HG03103 (cell line): ENCODE measurements around the gene CCDC169.
"Not testable (repeated sequence)": the region's sequence is repeated elsewhere in the genome, so short reads cannot be mapped to it uniquely, and the experiment has no call there.

Source experiments
- ATAC-seq: cut with Tn5 transposase; IDR thresholded peaks from one replicate; pipeline ENCODE4 v1.9.1; 2021; ENCODE audit warnings: low read depth; ENCODE audit not compliant: unreplicated experiment

CCDC169 gene

GRCh38 chr13:36319793-36320192, 22.2 kb upstream of the CCDC169 start:
- not testable (repeated sequence) for ATAC-seq

DNA sequence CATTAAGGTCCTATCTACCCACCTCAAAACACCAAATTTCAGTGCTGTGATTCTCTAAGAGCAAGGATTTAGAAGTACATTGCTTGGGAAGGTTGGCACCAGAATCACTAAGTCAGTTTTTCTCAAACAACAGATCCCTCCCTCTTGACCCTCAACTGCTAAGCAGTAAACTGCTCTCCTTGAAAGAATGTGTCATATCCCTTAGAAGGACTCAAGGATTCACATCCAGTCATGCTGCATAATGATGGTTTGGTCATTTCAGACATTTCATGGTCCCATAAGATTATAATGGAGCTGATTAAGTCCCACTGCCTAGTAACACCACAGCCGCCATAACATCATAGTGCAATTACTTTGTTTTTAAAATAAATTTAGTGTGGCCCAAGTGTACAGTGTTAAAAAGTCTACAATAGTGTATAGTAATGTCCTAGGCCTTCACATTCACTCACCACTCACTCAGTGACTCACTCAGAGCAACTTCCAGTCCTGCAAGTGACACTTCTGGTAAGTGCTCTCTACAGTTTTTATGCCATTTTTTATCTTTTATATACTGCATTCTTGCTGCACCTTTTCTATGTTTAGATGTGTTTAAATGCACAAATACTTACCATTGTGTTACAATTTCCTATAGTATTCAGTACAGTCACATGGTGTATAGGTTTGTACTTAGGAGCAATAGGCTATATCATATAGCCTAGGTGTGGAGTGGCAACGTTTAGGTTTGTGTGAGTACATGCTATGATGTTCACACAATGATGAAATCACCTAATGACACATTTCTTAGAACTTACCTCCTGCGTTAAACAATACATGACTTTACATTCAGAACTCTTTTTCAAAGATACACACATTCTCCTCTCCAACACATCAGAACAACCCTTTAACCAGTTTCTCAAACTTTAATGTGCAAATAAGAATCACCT, 15.7 kb upstream of the CCDC169 start:
- ATAC-seq: no peak

DNA sequence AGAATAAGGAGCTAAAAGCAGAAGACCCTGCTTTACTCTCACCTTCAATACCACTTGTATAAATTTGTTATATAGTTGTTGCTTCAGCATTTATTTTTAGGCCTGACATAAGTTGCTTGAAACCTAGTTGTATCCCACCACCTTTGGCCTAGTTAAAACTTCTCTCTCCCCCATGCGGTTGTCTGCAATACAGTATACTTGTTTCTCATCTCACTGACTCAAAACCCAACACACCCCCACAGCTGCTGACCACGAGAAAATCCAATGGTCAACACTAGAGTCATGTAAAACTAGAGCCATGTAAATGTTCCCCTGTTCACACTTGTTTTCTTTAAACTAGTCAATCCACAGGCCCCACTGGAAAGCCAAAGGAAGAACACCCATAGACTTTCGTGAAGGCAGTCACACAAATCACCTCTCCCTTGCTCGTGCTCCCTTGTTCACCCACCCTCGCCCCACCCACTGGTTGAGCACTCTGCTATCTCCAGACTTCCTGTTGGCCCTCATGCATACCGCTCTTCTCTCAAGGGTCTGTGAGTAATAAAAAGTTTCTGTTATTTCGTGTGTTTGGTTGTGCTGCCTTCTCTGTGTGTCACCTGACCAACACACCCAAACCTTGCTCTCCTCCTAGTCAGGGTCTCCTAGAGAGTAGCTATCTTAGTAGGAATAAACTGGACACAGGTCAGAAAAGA, 12.9 kb upstream of the CCDC169 start:
- no peak for ATAC-seq

DNA sequence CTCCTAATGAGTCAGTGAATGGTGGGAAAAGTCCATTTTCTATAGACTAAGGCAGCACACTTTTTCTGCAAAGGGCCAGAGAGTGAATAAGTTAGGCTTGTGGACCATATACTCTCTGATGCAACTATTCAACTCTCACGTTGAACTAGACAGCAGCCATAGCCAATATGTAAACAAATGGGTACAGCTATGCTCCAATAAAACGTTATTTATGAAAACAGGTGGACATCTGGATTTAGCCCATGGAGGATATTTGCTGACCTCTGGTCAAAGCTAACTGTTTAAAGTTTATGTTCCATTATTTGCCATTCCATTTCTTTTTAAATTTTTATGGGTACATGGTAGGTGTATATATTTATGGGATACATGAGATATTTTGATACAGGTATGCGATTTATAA, 4.7 kb upstream of the CCDC169 start:
- ATAC-seq: no peak

DNA sequence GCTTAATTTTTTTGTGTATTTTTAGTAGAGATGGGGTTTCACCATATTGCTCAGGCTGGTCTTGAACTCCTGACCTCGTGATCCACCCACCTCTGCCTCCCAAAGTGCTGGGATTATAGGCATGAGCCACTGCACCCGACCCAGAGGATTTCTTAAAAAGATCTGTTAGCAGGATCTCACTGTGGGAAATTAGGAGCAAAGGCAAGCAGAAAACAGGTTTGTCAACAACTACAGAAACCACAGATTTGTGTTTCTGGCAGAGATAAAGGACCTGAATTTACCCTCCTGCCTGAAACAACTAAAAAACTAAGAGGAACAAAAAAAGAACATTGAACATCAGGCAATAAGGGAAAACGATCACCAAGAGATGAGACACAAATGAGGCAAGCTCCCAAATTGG, 1.9 kb upstream of the CCDC169 start:
- ATAC-seq: not testable (repeated sequence)

DNA sequence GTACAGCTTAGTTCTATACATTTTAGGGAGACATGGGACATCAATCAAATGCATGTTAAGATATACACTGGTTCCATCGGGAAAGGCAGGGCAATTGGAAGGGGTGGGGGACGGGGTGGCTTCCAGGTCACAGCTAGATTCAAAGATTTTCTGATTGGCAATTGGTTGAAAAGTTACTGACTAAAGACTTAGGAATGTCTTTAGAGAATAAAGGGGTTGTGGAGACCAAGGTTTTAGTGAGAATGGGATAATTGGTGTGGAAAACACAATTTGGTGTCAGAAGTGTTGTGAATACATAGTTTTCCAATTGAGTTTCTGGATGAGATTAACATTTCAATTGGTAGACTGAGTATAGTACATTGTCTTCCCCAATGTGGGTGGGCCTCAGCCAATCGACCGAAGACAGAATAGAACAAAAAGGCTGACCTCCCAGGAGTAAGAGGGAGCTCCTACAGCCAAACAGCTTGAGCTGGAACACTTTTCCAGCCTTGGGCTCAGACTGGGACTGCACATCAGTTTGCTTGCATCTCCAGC, 988 bp upstream of the CCDC169 start:
- no peak for ATAC-seq

GRCh38 chr13:36294096-36294495, 3.5 kb downstream of the CCDC169 start:
- ATAC-seq: no peak

DNA sequence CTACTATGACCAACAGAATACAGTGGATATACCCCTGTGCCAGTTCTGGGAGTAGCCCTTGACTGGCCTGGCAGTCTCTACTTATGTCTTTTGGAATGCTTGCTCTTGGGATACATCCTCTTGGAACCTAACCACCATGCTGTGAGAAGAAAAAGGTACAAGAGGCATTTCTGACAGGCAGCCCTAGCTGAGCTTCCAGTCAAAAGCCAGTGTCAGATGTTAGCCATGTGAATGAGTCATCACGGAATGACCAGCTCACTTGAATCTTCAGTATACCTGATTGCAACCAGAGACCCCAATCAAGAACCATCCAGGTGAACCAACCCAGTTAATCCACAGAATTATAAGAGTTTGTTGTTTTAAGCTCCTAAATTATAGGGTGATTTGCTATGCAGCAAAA, 4.1 kb downstream of the CCDC169 start:
- ATAC-seq: no peak

GRCh38 chr13:36288794-36289391, 8.7 kb downstream of the CCDC169 start:
- no peak for ATAC-seq

DNA sequence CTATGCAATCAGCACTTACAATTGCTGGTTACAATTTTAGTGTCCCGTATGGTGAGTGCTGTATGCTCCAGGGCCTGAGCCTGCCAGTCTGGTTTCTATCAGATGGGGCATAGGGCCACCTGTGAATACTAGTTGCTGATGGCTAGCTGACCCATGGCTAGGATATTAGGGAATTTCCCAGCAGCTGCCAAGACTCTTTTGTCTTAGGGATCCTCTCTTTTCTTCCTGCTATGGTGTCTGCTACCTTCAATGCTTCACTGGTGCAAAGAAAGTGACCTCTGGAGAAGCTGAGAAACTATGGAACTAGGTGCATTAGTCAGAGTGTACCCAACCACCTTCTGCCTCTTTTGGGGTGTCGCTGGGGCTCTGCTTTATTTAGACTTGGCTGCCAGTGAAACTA, 11.6 kb downstream of the CCDC169 start:
- ATAC-seq: no peak

- no peak for ATAC-seq
These were observed 14.7 kb downstream of the CCDC169 start for GRCh38 chr13:36282821-36283432.

GRCh38 chr13:36275190-36276002, 22.2 kb downstream of the CCDC169 start:
- ATAC-seq: no peak

GRCh38 chr13:36273431-36273830, 24.2 kb downstream of the CCDC169 start:
- ATAC-seq: no peak

DNA sequence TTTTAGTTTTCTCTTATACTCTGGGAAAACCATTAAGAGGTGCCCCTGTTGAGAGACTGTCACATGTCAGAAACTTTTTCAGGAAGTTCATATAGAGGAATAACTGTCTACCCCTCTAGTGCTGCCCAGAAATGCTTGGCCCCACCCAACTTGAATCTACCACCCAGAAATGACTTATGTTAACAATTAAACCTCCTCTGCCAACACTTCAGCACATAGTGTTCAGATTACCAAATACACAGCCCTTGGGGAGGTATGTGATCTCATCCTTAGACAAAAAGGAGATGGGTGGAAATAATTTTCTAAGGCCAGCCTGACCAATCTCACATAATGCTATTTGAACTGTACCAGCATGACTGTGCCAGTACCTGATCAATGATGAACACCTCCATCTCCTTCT, 35.6 kb downstream of the CCDC169 start:
- no peak for ATAC-seq

GRCh38 chr13:36261011-36261410, 36.6 kb downstream of the CCDC169 start:
- no peak for ATAC-seq

GRCh38 chr13:36259361-36260137, 38.1 kb downstream of the CCDC169 start:
- ATAC-seq: no peak

DNA sequence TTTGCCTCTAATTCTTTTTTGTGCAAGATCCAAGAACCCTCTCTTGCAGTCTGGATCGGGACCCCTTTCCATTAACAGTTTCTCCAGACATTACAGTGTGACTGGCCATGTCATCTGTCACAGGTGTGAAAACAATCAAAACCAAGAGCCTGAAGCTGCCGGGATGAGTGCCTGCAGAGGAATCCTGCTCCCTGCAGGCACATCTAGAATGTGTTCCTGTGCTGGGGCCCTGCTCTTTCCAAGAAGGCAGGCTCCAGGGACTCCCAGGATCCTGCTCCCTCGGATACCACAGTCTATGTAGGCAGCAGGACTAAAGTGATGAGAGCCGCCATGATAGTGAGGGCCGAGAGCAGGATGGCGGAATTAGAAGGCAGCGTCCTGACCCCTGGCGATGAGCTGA, 38.8 kb downstream of the CCDC169 start:
- no peak for ATAC-seq

- peak; percentile 70 for ATAC-seq
These were observed 46.1 kb downstream of the CCDC169 start for GRCh38 chr13:36251526-36251925.

DNA sequence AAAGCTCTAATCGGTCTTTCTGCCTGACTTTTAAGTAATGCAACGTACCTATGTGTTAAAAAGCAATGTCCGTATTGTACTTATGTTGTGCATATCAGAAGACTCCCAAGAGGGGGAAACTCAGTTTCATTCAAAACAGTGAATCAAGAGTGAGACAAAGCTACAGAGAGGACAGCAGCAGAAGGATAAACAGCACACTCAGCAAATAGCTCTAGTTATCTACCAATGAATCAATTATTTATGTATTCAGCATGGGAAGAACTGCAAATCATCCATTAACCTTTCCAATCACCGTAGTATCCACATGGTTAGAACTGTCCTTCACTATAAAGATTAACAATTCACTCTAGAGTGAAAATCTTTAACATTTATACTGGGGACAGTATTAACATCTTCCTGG, 46.6 kb downstream of the CCDC169 start:
- ATAC-seq: no peak
